ENCODE measurements around the gene DUT.

The DUT gene

GRCh38 chr15:48365575-48365974 is 34.3 kb downstream of the DUT start:
- no peak for TF ChIP-seq CTCF (IDR thresholded peaks at IDR 0.05; ENCODE audit: insufficient read depth, low read depth, low read length, missing control alignments)
- DNase-seq (ENCODE audit: low read depth): no peak

GRCh38 chr15:48366584-48367312 is 35.5 kb downstream of the DUT start:
- no peak overlapping the region for H3K4me3 ChIP-seq (ENCODE audit: low read depth, low read length)
- DNase-seq (ENCODE audit: low read depth): no peak
- no peak for TF ChIP-seq CTCF (IDR thresholded peaks at IDR 0.05; ENCODE audit: insufficient read depth, low read depth, low read length, missing control alignments)

More at GRCh38 chr15:48365575-48365974, 34.3 kb downstream of the DUT start:
- no peak overlapping the region for H3K4me3 ChIP-seq (ENCODE audit: low read depth, low read length)

- no peak overlapping the region for H3K4me3 ChIP-seq (ENCODE audit: low read depth, low read length)
- TF ChIP-seq CTCF (IDR thresholded peaks at IDR 0.05; ENCODE audit: insufficient read depth, low read depth, low read length, missing control alignments): no peak
- no peak for DNase-seq (ENCODE audit: low read depth)
Observed at GRCh38 chr15:48367483-48367882, 36.3 kb downstream of the DUT start.

- no peak for TF ChIP-seq CTCF (IDR thresholded peaks at IDR 0.05; ENCODE audit: insufficient read depth, low read depth, low read length, missing control alignments)
- no peak overlapping the region for H3K4me3 ChIP-seq (ENCODE audit: low read depth, low read length)
- no peak for DNase-seq (ENCODE audit: low read depth)
Observed at GRCh38 chr15:48370460-48370859, 39.2 kb downstream of the DUT start.

GRCh38 chr15:48371550-48371949 is 40.3 kb downstream of the DUT start:
- DNase-seq (ENCODE audit: low read depth): no peak
- H3K4me3 ChIP-seq (ENCODE audit: low read depth, low read length): no peak overlapping the region
- TF ChIP-seq CTCF (IDR thresholded peaks at IDR 0.05; ENCODE audit: insufficient read depth, low read depth, low read length, missing control alignments): no peak

- no peak for DNase-seq (ENCODE audit: low read depth)
- no peak overlapping the region for H3K4me3 ChIP-seq (ENCODE audit: low read depth, low read length)
- no peak for TF ChIP-seq CTCF (IDR thresholded peaks at IDR 0.05; ENCODE audit: insufficient read depth, low read depth, low read length, missing control alignments)
Observed at GRCh38 chr15:48371961-48372360, 40.7 kb downstream of the DUT start.

Data from GM12865 (cell line).